Ascending aorta (tissue), 2 donors: ENCODE results near the gene ZNF638. TPM values are rescaled to one million over a fixed set of nuclear protein-coding genes. Genes with fewer than 3 reads are reported as not detected.
"Not testable (repeated sequence)": the region's sequence is repeated elsewhere in the genome, so short reads cannot be mapped to it uniquely, and the experiment has no call there.

Source experiments
- DNase-seq, 2 donors: peaks; one replicate each; pipeline ENCODE4 v3.0.0-alpha.2; 2019; ENCODE audit warnings: low spot score in 2 of 2
- H3K27ac ChIP-seq, 2 donors: fragments of 200-600 bp; sonication (generic); one replicate each; pipeline ENCODE4 v1.5.1; 2016 to 2017; ENCODE audit warnings: mild to moderate bottlenecking in 1 of 2
- H3K27me3 ChIP-seq: fragments of 200-600 bp; sonication (generic); one replicate; pipeline ENCODE4 v1.5.1; 2017
- H3K36me3 ChIP-seq, 2 donors: fragments of 200-600 bp; sonication (generic); one replicate each; pipeline ENCODE4 v1.5.1; 2016
- H3K4me1 ChIP-seq, 2 donors: fragments of 200-600 bp; sonication (generic); one replicate each; pipeline ENCODE4 v1.5.1; 2016 to 2017; ENCODE audit warnings: mild to moderate bottlenecking in 1 of 2
- H3K4me3 ChIP-seq, 2 donors: fragments of 200-600 bp; sonication (generic); one replicate each; pipeline ENCODE4 v1.5.1; 2016 to 2017; ENCODE audit warnings: mild to moderate bottlenecking in 1 of 2
- H3K9me3 ChIP-seq, 2 donors: fragments of 200-600 bp; sonication (generic); one replicate each; pipeline ENCODE4 v1.5.1; 2016
- CTCF ChIP-seq, 3 experiments: fragments of 200-600 bp in 2 of 3; fragments of 450-650 bp in 1 of 3; sonication (generic) in 2 of 3; IDR thresholded peaks; one replicate each; pipeline ENCODE4 v1.5.1; 2016 to 2019; ENCODE audit warnings: antibody characterized with exemption in 3 of 3, mild to moderate bottlenecking in 1 of 3, moderate library complexity in 1 of 3
- intact Hi-C: fragments of 100-400 bp; cut with DNase I; formaldehyde crosslinking; loops from one replicate; pipeline ENCODE4 v1.15.1; 2023
- total RNA-seq: library from RNA; depleted of rRNA; stranded (reverse); fragments of >200 nt; gene quantifications from one replicate; pipeline ENCODE4 v1.1.0, GENCODE V29; 2016

The ZNF638 gene
- total RNA-seq, 1 donor from 2014 or later: 56.0 TPM

- TF ChIP-seq CTCF (IDR thresholded peaks at IDR 0.05): no peak
- no peaks in the 10 kb centered on the region for H3K4me1 ChIP-seq
- intact Hi-C loops: no loop called here
Measured at GRCh38 chr2:71395471-71395870, 63.9 kb downstream of the ZNF638 start.

GRCh38 chr2:71402427-71402826 lies 70.8 kb downstream of the ZNF638 start:
- no peak overlapping the region for H3K27ac ChIP-seq
- H3K9me3 ChIP-seq: no peaks in the 10 kb centered on the region
- no peaks in the 10 kb centered on the region for H3K27me3 ChIP-seq
- TF ChIP-seq CTCF (IDR thresholded peaks at IDR 0.05): no peak
- H3K4me1 ChIP-seq: no peaks in the 10 kb centered on the region
- H3K36me3 ChIP-seq: peaks cover 58 to 84% of the 10 kb centered on the region in 2 donors
- intact Hi-C loops: no loop called here
- no peak overlapping the region for H3K4me3 ChIP-seq
- no peak for DNase-seq

More at GRCh38 chr2:71395471-71395870, 63.9 kb downstream of the ZNF638 start:
- DNase-seq: no peak
- no peaks in the 10 kb centered on the region for H3K9me3 ChIP-seq
- no peak overlapping the region for H3K27ac ChIP-seq
- no peaks in the 10 kb centered on the region for H3K27me3 ChIP-seq
- H3K36me3 ChIP-seq: peaks cover 43 to 75% of the 10 kb centered on the region in 2 donors
- H3K4me3 ChIP-seq: no peak overlapping the region

- Histone ChIP-seq H3K36me3 (peaks cover 28 to 46% of the 10 kb centered on the region in 2 donors), H3K9me3 (no peaks in the 10 kb centered on the region), H3K27me3 (no peaks in the 10 kb centered on the region), H3K4me1 (no peaks in the 10 kb centered on the region), H3K27ac (no peak overlapping the region), H3K4me3 (no peak overlapping the region)
- no peak for DNase-seq
- TF ChIP-seq CTCF (IDR thresholded peaks at IDR 0.05): no peak
- intact Hi-C loops: no loop called here
Measured at GRCh38 chr2:71409611-71410010, 78.0 kb downstream of the ZNF638 start.

GRCh38 chr2:71410696-71411095 lies 79.1 kb downstream of the ZNF638 start:
- Histone ChIP-seq H3K9me3 (no peaks in the 10 kb centered on the region), H3K4me3 (no peak overlapping the region), H3K27ac (no peak overlapping the region), H3K36me3 (peaks cover 22 to 35% of the 10 kb centered on the region in 2 donors), H3K4me1 (no peaks in the 10 kb centered on the region), H3K27me3 (no peaks in the 10 kb centered on the region)
- DNase-seq: no peak
- no peak for TF ChIP-seq CTCF (IDR thresholded peaks at IDR 0.05)
- intact Hi-C loops: no loop called here

GRCh38 chr2:71416866-71417265 lies 85.3 kb downstream of the ZNF638 start:
- H3K9me3 ChIP-seq, H3K4me3 ChIP-seq, H3K36me3 ChIP-seq, DNase-seq, H3K4me1 ChIP-seq, intact Hi-C loops, H3K27me3 ChIP-seq, H3K27ac ChIP-seq: not testable (repeated sequence)

GRCh38 chr2:71417300-71418202 lies 86.0 kb downstream of the ZNF638 start:
- intact Hi-C loops: no loop called here
- H3K36me3 ChIP-seq: peaks cover 0 to under 1% of the 10 kb centered on the region in 2 donors
- TF ChIP-seq CTCF (IDR thresholded peaks at IDR 0.05): no peak
- DNase-seq: no peak
- no peak overlapping the region for H3K4me3 ChIP-seq
- H3K9me3 ChIP-seq: no peaks in the 10 kb centered on the region
- peaks cover 0 to 3% of the 10 kb centered on the region in 2 donors for H3K4me1 ChIP-seq
- no peak overlapping the region for H3K27ac ChIP-seq
- no peaks in the 10 kb centered on the region for H3K27me3 ChIP-seq
